ENCODE data around the gene RFX4.

Gene RFX4

DNA sequence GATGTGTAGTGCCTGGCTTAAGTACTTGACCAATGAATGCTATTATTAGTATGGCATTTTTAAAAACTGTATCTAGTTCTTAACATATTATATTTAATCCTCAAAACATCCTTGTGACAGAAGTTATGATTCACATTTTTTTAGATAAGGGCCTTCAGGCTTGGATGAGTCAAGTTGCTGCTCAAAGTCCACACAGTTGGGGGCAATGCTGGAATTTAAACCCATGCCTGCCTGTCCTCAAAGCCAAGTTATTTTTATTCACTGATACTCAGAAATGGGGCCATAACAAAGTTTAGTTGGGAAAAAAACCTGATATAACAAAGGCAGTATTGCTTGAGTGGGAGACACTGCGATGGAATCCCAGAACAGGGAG is 50.6 kb downstream of the RFX4 start:
- no peak overlapping the region for H3K27ac Mint-ChIP-seq

DNA sequence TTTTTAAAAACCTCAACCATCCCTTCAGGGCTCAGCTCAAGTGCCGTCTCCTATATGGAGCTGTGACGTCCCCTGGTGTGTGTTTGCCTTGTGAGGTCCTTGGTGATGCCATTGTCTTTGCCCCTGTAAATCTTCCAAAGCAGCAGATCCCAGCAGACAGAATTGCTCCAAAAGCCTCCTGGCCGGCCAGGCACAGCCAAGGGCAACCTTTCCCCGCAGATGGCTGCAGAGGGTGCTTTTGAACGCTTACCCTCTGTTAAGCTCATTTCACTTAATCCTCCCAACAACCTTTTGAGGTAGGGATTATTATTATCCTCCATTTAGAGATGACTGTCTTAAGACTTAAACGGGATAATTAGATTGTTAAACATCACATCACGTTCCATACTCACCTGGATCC is 51.4 kb downstream of the RFX4 start:
- Mint-ChIP-seq H3K27me3 (ENCODE audit: low read depth) (peaks cover 3% of the 10 kb centered on the region), H3K36me3 (ENCODE audit: low read depth) (no peaks in the 10 kb centered on the region), H3K9me3 (no peaks in the 10 kb centered on the region), H3K4me1 (peaks cover 13% of the 10 kb centered on the region), H3K4me3 (no peak overlapping the region), H3K27ac (no peak overlapping the region)
- TF ChIP-seq, protein P1, sequence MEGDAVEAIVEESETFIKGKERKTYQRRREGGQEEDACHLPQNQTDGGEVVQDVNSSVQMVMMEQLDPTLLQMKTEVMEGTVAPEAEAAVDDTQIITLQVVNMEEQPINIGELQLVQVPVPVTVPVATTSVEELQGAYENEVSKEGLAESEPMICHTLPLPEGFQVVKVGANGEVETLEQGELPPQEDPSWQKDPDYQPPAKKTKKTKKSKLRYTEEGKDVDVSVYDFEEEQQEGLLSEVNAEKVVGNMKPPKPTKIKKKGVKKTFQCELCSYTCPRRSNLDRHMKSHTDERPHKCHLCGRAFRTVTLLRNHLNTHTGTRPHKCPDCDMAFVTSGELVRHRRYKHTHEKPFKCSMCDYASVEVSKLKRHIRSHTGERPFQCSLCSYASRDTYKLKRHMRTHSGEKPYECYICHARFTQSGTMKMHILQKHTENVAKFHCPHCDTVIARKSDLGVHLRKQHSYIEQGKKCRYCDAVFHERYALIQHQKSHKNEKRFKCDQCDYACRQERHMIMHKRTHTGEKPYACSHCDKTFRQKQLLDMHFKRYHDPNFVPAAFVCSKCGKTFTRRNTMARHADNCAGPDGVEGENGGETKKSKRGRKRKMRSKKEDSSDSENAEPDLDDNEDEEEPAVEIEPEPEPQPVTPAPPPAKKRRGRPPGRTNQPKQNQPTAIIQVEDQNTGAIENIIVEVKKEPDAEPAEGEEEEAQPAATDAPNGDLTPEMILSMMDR (IDR thresholded peaks at IDR 0.05; ENCODE audit: unreplicated experiment in 3 of 3) = no peak

More for the DNA sequence above, 50.6 kb downstream of the RFX4 start:
- Mint-ChIP-seq H3K4me3 (no peak overlapping the region), H3K27me3 (ENCODE audit: low read depth) (peaks cover 3% of the 10 kb centered on the region), H3K9me3 (no peaks in the 10 kb centered on the region), H3K4me1 (peaks cover 13% of the 10 kb centered on the region), H3K36me3 (ENCODE audit: low read depth) (no peaks in the 10 kb centered on the region)
- TF ChIP-seq, protein P1 (IDR thresholded peaks at IDR 0.05; ENCODE audit: unreplicated experiment in 3 of 3) = no peak

DNA sequence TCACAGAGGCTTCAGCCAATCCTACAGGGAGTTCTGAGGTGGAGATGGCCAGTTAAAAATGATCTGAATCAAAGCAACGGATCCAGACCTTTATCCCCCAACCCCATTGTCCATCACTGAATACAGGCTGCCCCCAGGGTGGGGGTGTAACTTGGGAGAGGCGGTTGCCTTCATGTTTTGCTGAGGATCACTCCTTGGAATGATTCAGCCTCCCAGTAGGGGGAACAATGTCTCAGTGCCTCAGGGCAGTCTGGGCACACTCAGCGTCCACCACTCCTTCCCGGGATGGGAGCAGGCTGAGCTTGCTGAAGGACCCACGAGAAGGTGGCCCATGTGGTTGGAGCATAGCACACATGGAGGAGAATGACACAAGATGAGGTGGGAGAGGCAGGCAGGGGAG is 60.2 kb downstream of the RFX4 start:
- peaks cover 6% of the 10 kb centered on the region for H3K27me3 Mint-ChIP-seq (ENCODE audit: low read depth)
- H3K9me3 Mint-ChIP-seq = no peaks in the 10 kb centered on the region
- H3K36me3 Mint-ChIP-seq (ENCODE audit: low read depth) = no peaks in the 10 kb centered on the region
- no peaks in the 10 kb centered on the region for H3K4me1 Mint-ChIP-seq
- TF ChIP-seq, protein P1 (IDR thresholded peaks at IDR 0.05; ENCODE audit: unreplicated experiment in 3 of 3) = no peak
- no peak overlapping the region for H3K4me3 Mint-ChIP-seq
- no peak overlapping the region for H3K27ac Mint-ChIP-seq

DNA sequence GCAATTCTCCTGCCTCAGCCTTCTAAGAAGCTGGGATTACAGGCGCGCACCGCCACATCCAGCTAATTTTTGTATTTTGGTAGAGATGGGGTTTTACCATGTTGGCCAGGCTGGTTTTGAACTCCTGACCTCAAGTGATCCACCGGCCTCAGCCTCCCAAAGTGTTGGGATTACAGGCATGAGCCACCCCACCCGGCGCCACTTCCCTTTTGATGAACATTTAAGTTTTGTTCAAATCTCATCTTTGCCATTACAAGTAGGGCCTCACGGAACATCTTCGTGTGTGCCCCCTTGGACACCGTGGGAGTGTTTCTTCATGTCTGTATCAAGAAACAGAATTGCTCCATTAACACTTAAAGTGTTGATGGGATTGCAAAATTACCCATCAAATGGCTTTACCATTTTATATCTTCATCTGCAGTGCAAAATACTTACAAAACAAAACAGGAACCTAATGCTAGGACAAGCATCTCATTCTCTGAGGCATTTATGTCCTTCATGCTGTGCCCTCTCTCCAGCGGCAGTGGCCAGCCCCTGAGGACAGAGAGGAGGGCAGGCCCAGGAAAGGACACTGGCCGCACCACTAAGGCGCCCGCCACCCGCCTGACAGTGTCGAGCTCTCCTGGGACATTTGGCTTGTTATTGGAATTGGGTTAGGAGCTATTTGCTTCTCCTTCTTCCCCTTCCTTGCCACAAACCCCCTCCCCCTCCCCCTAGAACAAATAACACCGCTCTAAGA is 61.7 kb downstream of the RFX4 start:
- H3K4me3 Mint-ChIP-seq = no peak overlapping the region

DNA sequence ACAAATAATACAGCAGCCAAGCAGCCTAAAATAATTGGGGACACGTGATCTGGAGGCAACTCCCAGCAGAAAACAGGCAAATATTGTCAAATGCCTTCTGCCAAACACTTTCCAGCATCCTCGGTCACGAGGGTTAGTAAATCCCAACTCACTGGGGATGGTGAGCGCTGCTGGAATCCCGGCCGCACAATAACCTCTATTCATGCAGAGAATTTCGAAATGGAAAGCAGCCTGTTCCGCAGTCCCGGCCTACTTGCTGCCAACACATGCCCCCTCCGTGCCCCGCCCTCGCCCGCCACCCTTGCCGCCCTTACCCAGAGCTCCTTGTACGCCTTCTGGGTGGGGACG is 62.2 kb downstream of the RFX4 start:
- TF ChIP-seq, protein P1 (IDR thresholded peaks at IDR 0.05; ENCODE audit: unreplicated experiment in 3 of 3) = no peak
- H3K27ac Mint-ChIP-seq = no peak overlapping the region
- H3K36me3 Mint-ChIP-seq (ENCODE audit: low read depth) = no peaks in the 10 kb centered on the region
- no peak overlapping the region for H3K4me3 Mint-ChIP-seq
- H3K9me3 Mint-ChIP-seq = no peaks in the 10 kb centered on the region
- peaks cover 6% of the 10 kb centered on the region for H3K27me3 Mint-ChIP-seq (ENCODE audit: low read depth)
- H3K4me1 Mint-ChIP-seq = no peaks in the 10 kb centered on the region

More for the DNA sequence above, 61.7 kb downstream of the RFX4 start:
- TF ChIP-seq, protein P1 (IDR thresholded peaks at IDR 0.05; ENCODE audit: unreplicated experiment in 3 of 3) = no peak
- no peak overlapping the region for H3K27ac Mint-ChIP-seq
- H3K9me3 Mint-ChIP-seq = no peaks in the 10 kb centered on the region
- peaks cover 6% of the 10 kb centered on the region for H3K27me3 Mint-ChIP-seq (ENCODE audit: low read depth)
- H3K4me1 Mint-ChIP-seq = no peaks in the 10 kb centered on the region
- H3K36me3 Mint-ChIP-seq (ENCODE audit: low read depth) = no peaks in the 10 kb centered on the region
